ENCODE results near the gene DDX47.
A peak's percentile ranks its signal among the peaks of the same experiment; 100 is the strongest.

DDX47 gene

DNA sequence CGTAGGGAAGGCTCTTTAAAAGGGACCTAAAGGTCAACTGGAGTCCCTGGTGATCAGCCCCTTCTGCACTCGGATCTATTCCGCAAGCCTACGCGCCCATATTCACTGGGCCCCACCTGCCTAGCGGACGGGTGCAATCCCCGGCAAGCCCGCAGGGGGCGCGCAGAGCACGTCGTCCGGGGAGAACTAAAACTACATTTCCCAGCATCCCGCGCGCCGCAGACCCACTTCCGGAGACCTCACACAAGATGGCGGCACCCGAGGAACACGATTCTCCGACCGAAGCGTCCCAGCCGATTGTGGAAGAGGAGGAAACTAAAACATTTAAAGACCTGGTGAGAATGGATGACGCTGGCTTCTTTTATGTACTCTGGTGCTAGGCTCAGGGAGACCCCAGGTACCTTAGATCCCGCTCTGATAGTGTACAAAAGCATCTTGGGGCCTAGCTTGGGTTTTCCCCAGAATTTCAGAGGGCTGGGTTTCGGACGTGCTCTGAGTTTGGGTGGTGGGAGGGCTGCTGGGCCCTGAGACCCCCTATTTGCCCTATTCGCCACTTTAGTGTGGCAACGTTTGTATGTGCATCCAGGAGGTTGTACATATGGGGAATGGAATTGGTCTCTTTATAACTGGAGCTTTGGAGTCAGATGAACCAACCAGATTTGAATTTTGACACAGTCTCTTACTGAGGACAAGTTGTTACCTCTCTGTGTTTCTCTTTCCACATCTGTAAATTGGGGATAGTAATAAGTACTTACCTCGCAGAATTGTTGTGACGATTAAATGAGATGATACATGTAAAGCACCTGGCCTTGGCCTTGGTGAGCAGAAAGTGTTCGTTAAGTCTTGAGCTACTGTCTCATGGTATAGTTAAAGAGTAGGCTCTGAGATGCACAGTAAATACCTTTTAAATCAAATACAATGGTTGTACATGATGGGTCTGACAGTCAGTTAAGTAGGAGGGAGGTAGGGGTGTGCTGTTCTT is at the start of gene DDX47:
DDX47 (plus strand) TSS at position 227 of the 982 bp plus-strand sequence; CDS start at position 249, 22 bp downstream.
- Mint-ChIP-seq H3K27ac (peak within 1 kb of the TSS; percentile 92), H3K36me3 (peaks cover 11% of the 10 kb centered on the region), H3K4me3 (peak within 1 kb of the TSS; percentile 92), H3K9me3 (ENCODE audit: low read depth) (no peaks in the 10 kb centered on the region), H3K4me1 (ENCODE audit: low read depth) (peaks cover 69% of the 10 kb centered on the region), H3K27me3 (no peaks in the 10 kb centered on the region)

DNA sequence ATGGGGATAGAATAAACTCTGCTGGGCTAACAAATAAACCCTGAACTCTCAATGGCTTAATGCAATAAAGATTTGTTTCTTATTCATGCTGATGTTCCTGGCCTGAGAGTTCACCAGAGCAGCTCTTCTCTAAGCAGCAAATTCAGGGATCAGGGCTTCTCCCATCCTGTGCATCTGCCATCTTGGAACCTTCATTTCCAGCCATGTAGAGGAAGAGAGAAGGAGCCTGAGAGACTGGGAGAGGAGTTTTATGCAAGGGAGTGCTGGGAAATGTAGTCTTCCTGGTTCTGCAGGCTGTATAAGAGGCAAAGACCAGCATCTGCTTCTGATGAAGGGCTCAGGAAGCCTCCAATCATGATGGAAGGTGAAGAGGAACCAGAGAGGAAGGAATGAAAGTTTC is 48.3 kb upstream of the DDX47 start:
- Mint-ChIP-seq H3K9me3 (ENCODE audit: low read depth) (peaks cover 2% of the 10 kb centered on the region), H3K4me3 (no peak overlapping the region), H3K27me3 (no peaks in the 10 kb centered on the region), H3K4me1 (ENCODE audit: low read depth) (no peaks in the 10 kb centered on the region), H3K36me3 (peaks cover 10% of the 10 kb centered on the region), H3K27ac (no peak overlapping the region)

DNA sequence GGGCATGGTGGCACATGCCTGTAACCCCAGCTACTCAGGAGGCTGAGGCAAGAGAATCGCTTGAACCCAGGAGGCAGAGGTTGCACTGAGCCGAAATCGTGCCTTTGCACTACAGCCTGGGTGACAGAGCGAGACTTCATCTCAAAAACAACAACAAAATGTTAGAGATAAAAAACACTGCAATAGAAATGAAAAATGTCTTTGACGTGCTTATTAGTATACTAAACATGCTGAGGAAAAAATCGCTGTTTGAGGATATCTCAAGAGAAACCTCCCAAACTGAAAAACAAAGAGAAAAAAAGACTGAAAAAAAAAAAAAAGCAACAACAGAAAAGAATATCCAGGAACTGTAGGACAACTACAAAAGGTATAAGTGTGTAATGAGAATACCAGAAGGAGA is 42.9 kb upstream of the DDX47 start:
- H3K27me3 Mint-ChIP-seq = no peaks in the 10 kb centered on the region
- H3K27ac Mint-ChIP-seq = no peak overlapping the region
- H3K9me3 Mint-ChIP-seq (ENCODE audit: low read depth) = peaks cover 13% of the 10 kb centered on the region
- no peaks in the 10 kb centered on the region for H3K4me1 Mint-ChIP-seq (ENCODE audit: low read depth)
- no peak overlapping the region for H3K4me3 Mint-ChIP-seq
- peaks cover 5% of the 10 kb centered on the region for H3K36me3 Mint-ChIP-seq

DNA sequence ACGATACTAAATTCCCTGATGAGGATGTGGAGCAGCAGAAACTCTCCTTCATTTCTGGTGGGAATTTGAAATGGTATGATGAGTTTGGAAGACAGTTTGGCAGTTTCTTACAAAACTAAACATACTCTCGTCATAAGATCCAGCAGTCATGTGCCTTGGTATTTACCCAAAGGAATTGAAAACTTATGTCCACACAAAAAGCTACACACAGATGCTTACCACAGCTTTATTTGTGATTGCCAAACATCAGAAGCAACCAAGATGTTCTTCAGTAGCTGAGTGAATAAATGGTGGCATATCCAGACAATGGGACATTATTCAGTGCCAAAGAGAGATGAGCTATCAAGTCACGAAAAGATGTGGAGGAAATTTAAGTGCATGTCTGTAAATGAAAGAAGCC is 38.4 kb upstream of the DDX47 start:
- Mint-ChIP-seq H3K9me3 (ENCODE audit: low read depth) (peaks cover 11% of the 10 kb centered on the region), H3K4me3 (no peak overlapping the region), H3K27ac (no peak overlapping the region)

DNA sequence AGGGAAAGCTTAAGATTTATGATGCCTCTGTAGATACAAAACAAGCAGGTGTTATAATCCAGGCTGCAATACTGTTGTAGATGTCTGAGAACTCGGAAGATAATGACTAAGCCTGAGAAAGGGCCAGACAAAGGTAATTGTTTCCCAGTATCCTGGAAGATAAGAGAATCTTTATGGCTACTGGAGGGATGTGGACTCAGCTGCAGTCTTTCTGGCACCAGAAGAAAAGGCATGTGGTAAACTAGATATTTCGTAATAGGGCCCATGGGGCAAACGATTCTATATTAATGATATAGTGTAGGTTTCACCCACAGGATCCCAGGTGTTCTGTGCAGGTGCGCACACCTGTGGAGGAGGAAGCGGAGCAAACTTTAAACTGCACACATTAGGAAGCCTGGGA is 36.9 kb upstream of the DDX47 start:
- H3K27ac Mint-ChIP-seq = no peak overlapping the region
- no peaks in the 10 kb centered on the region for H3K36me3 Mint-ChIP-seq
- H3K9me3 Mint-ChIP-seq (ENCODE audit: low read depth) = peaks cover 9% of the 10 kb centered on the region
- H3K4me3 Mint-ChIP-seq = no peak overlapping the region
- no peaks in the 10 kb centered on the region for H3K4me1 Mint-ChIP-seq (ENCODE audit: low read depth)
- H3K27me3 Mint-ChIP-seq = no peaks in the 10 kb centered on the region

More for the DNA sequence above, 38.4 kb upstream of the DDX47 start:
- Mint-ChIP-seq H3K4me1 (ENCODE audit: low read depth) (no peaks in the 10 kb centered on the region), H3K27me3 (no peaks in the 10 kb centered on the region), H3K36me3 (no peaks in the 10 kb centered on the region)

DNA sequence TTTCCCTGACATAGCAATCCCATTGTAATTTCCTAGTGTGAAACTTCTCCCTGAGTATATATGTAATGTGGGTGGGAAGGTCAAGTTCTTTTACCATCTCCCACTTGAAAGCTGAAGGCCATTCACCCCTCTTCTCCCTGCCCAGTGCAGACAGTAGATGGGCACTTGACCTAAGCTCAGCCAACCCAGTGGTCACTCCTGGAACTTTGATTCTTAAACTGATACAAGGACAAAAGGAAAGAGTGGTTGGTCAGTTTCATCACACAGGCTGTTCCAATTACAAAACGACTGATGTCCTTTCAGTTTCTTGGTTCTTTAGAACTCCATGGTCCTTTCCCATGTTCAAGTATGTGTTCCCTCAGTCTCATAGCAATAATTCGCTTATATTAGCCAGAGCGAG is 36.1 kb upstream of the DDX47 start:
- Mint-ChIP-seq H3K36me3 (no peaks in the 10 kb centered on the region), H3K4me1 (ENCODE audit: low read depth) (no peaks in the 10 kb centered on the region)

DNA sequence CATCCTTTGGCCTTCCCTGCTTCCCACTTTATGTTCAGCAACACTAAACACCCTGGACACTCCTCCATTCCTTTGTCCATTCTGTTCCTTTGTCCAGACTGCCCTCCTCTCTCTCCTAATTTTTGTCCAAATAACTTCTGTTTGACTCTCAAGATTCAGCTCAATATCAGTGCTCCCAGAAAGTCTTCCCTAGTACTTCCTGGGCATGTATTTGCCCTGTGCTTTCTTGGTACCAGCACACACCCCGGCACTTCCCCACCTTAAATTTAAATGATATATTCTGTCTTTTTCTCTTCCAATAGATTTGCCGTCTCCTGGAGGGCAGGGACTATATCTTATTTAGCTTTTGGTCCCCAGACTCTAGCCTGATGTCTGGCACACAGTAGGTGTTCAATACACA is 34.1 kb upstream of the DDX47 start:
- Mint-ChIP-seq H3K4me1 (ENCODE audit: low read depth) (no peaks in the 10 kb centered on the region), H3K9me3 (ENCODE audit: low read depth) (no peaks in the 10 kb centered on the region), H3K4me3 (no peak overlapping the region), H3K27me3 (no peaks in the 10 kb centered on the region), H3K36me3 (no peaks in the 10 kb centered on the region), H3K27ac (no peak overlapping the region)

More for the DNA sequence above, 36.1 kb upstream of the DDX47 start:
- Mint-ChIP-seq H3K4me3 (no peak overlapping the region), H3K9me3 (ENCODE audit: low read depth) (peaks cover 9% of the 10 kb centered on the region), H3K27ac (no peak overlapping the region), H3K27me3 (no peaks in the 10 kb centered on the region)

DNA sequence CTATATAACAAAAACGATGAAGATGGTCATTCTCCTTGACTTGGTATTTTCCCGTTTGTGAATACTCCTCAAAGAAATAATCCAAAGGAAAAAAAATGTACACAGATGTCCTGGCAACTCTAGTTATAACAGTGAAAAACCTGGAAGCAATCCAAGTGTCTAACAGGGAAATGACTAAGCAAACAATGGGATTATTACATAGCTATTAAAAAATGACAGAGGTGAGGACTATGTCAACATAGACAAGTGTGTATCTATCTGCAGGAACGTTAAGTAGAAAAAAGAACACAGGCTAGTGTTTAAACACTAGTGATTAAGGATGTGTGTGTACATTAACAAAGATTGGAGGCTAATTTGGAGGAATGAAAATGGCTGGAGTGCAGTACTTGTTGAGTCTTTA is 33.6 kb upstream of the DDX47 start:
- Mint-ChIP-seq H3K36me3 (no peaks in the 10 kb centered on the region), H3K9me3 (ENCODE audit: low read depth) (no peaks in the 10 kb centered on the region), H3K27me3 (no peaks in the 10 kb centered on the region), H3K4me3 (no peak overlapping the region), H3K4me1 (ENCODE audit: low read depth) (no peaks in the 10 kb centered on the region), H3K27ac (no peak overlapping the region)

DNA sequence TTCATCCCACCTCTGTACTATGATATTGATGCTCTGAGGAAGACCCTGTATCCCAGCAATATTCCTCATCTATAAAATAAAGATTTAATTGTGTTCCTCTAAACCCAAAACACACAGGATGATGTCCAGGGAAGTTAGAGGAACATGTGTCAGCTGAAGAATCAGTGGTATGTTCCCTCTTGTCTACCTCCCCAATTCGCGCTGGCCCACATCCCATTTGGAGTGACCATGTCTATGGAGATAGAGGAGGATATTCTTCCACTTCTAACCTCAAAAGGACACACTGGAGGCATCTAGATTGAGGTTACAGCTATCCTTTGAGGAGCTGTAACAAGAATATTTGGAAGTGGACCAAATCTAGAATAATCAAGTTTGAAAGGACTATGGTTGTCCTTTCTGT is 29.0 kb upstream of the DDX47 start:
- no peaks in the 10 kb centered on the region for H3K9me3 Mint-ChIP-seq (ENCODE audit: low read depth)
- no peak overlapping the region for H3K4me3 Mint-ChIP-seq
- H3K27ac Mint-ChIP-seq = no peak overlapping the region
- no peaks in the 10 kb centered on the region for H3K36me3 Mint-ChIP-seq
- H3K4me1 Mint-ChIP-seq (ENCODE audit: low read depth) = peaks cover 25% of the 10 kb centered on the region
- no peaks in the 10 kb centered on the region for H3K27me3 Mint-ChIP-seq

DNA sequence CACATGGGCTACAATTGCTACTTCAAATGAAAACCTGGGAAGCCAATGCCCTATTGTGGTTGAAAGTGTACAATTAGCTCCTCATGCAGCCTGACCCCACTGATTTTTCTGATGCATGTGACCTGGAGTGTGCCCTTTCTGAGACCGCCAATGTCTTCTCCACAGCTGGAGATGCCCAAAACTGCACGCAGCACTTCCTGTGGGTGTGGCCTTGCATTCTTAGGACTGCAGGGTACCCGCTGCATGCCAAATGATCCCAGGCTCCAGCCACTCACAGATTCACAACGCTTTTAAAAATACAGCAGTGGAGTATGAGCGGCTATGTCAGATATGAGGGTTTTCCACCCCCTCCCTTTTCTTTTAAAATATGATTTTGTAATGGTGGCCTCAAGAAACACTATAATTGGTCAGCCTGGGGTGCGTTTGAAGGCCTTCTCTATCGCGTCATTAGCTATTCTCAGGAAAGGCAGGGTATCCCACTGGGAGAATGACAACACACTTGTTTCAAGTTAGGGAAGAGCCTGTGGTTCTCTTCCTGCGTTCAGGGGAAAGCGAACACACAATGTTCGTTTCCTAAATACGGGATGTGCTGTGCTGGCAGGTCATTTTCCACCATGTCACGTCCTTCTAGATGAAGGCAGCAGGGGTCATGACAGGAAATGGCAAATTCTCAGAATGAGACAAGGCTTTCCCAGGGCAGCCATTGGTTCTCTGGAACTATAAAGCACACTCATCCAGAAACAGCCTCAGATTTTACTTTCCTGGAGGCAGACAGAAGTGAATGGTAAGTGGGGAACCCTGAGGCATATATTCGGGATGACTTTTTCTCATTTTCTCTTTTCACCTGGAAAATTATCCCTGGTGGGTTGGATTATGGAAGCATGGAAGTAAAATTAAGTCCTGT is 28.0 kb upstream of the DDX47 start, which contains the start of gene APOLD1:
APOLD1 (plus strand) TSS at position 749 of the 904 bp plus-strand sequence; CDS start at position 782, 33 bp downstream.
- H3K27ac Mint-ChIP-seq = peak within 1 kb of the TSS; percentile 81
- H3K27me3 Mint-ChIP-seq = no peaks in the 10 kb centered on the region

DNA sequence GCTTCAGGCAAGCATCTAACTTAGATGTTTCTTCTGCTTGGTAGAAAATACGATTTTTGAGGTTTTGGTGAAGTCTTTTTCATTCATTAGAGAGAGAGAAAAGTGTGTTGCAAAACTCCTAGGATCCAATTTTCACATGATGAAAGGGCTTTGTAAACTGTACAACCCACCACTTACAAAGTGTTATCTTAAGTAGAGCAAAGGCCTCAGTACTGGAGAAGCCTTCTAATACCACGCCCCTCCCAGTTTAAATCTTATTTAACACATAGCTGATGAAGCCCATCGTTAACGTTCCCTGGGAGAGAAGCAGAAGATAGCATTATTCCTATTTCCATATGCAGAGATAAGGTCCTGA is 26.8 kb upstream of the DDX47 start:
- Mint-ChIP-seq H3K9me3 (ENCODE audit: low read depth) (no peaks in the 10 kb centered on the region), H3K36me3 (no peaks in the 10 kb centered on the region), H3K27me3 (no peaks in the 10 kb centered on the region), H3K4me1 (ENCODE audit: low read depth) (peaks cover 26% of the 10 kb centered on the region), H3K4me3 (peak overlapping the region; percentile 81), H3K27ac (peak overlapping the region; percentile 81)

More for the DNA sequence above, 28.0 kb upstream of the DDX47 start, which contains the start of gene APOLD1:
- Mint-ChIP-seq H3K9me3 (ENCODE audit: low read depth) (no peaks in the 10 kb centered on the region), H3K36me3 (no peaks in the 10 kb centered on the region), H3K4me3 (peak within 1 kb of the TSS; percentile 81), H3K4me1 (ENCODE audit: low read depth) (peaks cover 26% of the 10 kb centered on the region)

DNA sequence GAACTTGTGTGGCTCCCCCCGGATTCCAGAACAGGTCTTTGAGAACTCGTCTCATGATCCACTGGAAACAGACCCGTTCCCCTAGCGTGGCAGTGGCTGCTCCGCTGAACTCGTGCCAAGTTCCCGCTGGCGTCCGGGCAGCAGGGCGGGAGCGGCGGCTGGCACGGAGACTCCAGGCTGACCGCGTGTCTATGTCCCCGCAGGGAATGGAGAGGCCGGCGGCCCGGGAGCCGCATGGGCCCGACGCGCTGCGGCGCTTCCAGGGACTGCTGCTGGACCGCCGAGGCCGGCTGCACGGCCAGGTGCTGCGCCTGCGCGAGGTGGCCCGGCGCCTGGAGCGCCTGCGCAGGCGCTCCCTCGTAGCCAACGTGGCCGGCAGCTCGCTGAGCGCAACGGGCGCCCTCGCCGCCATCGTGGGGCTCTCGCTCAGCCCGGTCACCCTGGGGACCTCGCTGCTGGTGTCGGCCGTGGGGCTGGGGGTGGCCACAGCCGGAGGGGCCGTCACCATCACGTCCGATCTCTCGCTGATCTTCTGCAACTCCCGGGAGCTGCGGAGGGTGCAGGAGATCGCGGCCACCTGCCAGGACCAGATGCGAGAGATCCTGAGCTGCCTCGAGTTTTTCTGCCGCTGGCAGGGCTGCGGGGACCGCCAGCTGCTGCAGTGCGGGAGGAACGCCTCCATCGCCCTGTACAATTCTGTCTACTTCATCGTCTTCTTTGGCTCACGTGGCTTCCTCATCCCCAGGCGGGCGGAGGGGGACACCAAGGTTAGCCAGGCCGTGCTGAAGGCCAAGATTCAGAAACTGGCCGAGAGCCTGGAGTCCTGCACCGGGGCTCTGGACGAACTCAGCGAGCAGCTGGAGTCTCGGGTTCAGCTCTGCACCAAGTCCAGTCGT is 26.2 kb upstream of the DDX47 start:
- Mint-ChIP-seq H3K4me3 (peak overlapping the region; percentile 84), H3K36me3 (no peaks in the 10 kb centered on the region), H3K9me3 (ENCODE audit: low read depth) (no peaks in the 10 kb centered on the region), H3K27me3 (no peaks in the 10 kb centered on the region), H3K4me1 (ENCODE audit: low read depth) (peaks cover 26% of the 10 kb centered on the region), H3K27ac (peak overlapping the region; percentile 95)

DNA sequence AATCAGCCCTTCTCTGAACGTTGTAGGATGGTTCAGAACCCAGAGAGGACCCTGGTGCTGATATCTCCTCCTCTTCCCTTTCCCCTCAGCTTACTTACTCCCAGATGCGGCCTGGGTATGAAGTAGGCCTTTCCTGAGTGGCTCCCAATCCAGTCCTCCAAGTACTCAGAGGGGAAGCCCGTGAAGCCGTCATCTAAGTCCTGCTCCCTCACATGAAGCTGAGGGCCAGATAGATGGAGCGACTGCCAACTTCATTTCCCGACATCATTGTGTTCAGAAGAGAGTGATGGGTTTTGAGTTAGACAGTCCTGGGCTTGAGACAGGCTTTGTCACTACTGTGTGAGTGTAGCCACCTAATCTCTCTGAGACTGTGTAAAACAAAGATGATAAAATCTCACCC is 25.0 kb upstream of the DDX47 start:
- Mint-ChIP-seq H3K27ac (peak overlapping the region; percentile 95), H3K9me3 (ENCODE audit: low read depth) (no peaks in the 10 kb centered on the region), H3K27me3 (no peaks in the 10 kb centered on the region), H3K4me1 (ENCODE audit: low read depth) (peaks cover 26% of the 10 kb centered on the region), H3K36me3 (no peaks in the 10 kb centered on the region), H3K4me3 (peak overlapping the region; percentile 84)

DNA sequence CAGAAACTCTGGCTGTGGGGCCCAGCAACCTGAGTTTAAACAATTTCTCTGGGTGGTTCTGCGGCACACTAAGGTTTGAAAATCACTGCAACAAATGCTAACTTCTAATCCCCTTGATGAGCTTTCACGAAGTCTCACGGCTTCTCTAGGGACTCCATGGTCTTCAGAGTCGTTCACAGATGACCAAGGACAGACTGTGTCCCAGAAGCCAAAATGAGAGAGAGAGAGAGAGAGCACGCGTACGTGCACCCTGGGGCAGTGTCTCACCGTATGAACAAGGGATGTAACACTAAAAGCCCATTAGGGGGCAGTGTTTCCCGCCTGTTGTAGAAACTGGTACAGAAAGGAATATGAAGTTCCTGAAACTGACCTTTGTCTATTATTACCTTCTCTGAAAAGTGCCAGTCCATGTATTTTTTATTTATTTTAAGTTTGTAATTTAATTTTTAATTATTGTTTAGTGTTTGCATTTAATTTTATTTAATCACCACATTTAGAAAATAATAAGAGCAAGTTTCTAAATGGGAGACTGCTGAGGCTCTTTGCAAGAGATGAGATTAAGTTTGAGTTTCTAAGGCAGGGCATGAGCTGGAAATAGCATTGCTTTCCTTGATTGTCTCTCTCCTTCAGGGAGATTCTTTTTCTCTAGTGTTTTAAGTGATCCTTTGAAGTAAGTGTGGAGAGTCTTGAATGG is 24.3 kb upstream of the DDX47 start:
- Mint-ChIP-seq H3K4me3 (peak overlapping the region; percentile 84), H3K27ac (peak overlapping the region; percentile 95), H3K36me3 (no peaks in the 10 kb centered on the region), H3K4me1 (ENCODE audit: low read depth) (peaks cover 26% of the 10 kb centered on the region), H3K9me3 (ENCODE audit: low read depth) (no peaks in the 10 kb centered on the region), H3K27me3 (no peaks in the 10 kb centered on the region)
